OCI-LY3 (cell line): ENCODE measurements around the gene CTDP1.
"Not testable (repeated sequence)": the region's sequence is repeated elsewhere in the genome, so short reads cannot be mapped to it uniquely, and the experiment has no call there.

ENCODE experiments used
- H2AFZ ChIP-seq: fragments of 200-600, 300-600 bp; shearing (Covaris generic); 2 replicates; pipeline ENCODE4 v1.6.0; 2014; ENCODE audit warnings: antibody characterized with exemption, low read depth, low read length
- H3K27ac ChIP-seq: fragments of 200-600, 300-600 bp; sonication (generic); 2 replicates; pipeline ENCODE4 v1.5.1; 2014; ENCODE audit warnings: mild to moderate bottlenecking, low read length, moderate library complexity, mixed read lengths
- H3K27me3 ChIP-seq: fragments of 200-600, 300-600 bp; sonication (generic); 2 replicates; pipeline ENCODE4 v1.6.1; 2014; ENCODE audit warnings: low read depth, low read length, mixed read lengths
- H3K36me3 ChIP-seq: fragments of 200-600, 300-600 bp; sonication (generic); replicated peaks from 2 replicates; pipeline ENCODE3; 2014; ENCODE audit warnings: low read depth, low read length, mixed read lengths
- H3K4me1 ChIP-seq: fragments of 300-600, 200-600 bp; sonication (generic); 2 replicates; pipeline ENCODE4 v1.6.1; 2014; ENCODE audit warnings: low read length, mixed read lengths
- H3K4me2 ChIP-seq: fragments of 200-600, 300-600 bp; sonication (generic); 2 replicates; pipeline ENCODE4 v1.6.1; 2014; ENCODE audit warnings: low read length, mixed read lengths
- H3K4me3 ChIP-seq: fragments of 300-600, 200-600 bp; sonication (generic); 2 replicates; pipeline ENCODE4 v1.5.1; 2014; ENCODE audit warnings: antibody characterized with exemption, mild to moderate bottlenecking, low read length, moderate library complexity
- H3K79me2 ChIP-seq: fragments of 300-600, 200-600 bp; shearing (Covaris generic); 2 replicates; pipeline ENCODE4 v1.6.1; 2014; ENCODE audit warnings: mild to moderate bottlenecking, low read length, mixed read lengths
- H3K9ac ChIP-seq: fragments of 300-600, 200-600 bp; shearing (Covaris generic); 2 replicates; pipeline ENCODE4 v1.6.0; 2014; ENCODE audit warnings: mild to moderate bottlenecking, low read length, moderate library complexity
- H3K9me3 ChIP-seq: fragments of 200-600, 300-600 bp; shearing (Covaris generic); 2 replicates; pipeline ENCODE4 v1.6.1; 2014; ENCODE audit warnings: low read length, mixed read lengths; ENCODE audit not compliant: insufficient read depth
- H4K20me1 ChIP-seq: fragments of 200-600, 300-600 bp; sonication (generic); 2 replicates; pipeline ENCODE4 v1.6.1; 2016; ENCODE audit warnings: low read length, mixed read lengths; ENCODE audit not compliant: insufficient read depth
- CTCF ChIP-seq: fragments of 200-600, 300-600 bp; sonication (generic); IDR thresholded peaks from 2 replicates; pipeline ENCODE4 v1.5.1; 2014; ENCODE audit warnings: antibody characterized with exemption, low read length, low read depth
- EZH2phosphoT487 ChIP-seq: fragments of 200-600 bp; shearing (Covaris generic); IDR thresholded peaks from 2 replicates; pipeline ENCODE4 v1.6.1; 2018; ENCODE audit warnings: antibody characterized with exemption, mixed run types, low read depth

CTDP1 gene

GRCh38 chr18:79730804-79731203 lies 51.2 kb downstream of the CTDP1 start:
- Histone ChIP-seq H3K27me3 (no peaks in the 10 kb centered on the region), H3K27ac (no peak overlapping the region), H3K4me3 (no peak overlapping the region), H3K4me1 (no peaks in the 10 kb centered on the region), H3K4me2 (no peak overlapping the region), H3K79me2 (peaks cover 20% of the 10 kb centered on the region), H3K9ac (no peak overlapping the region), H2AFZ (no peak overlapping the region), H4K20me1 (no peaks in the 10 kb centered on the region), H3K9me3 (peaks cover 8% of the 10 kb centered on the region; the same call in 1 of the 2 replicates), H3K36me3 (peaks cover 64% of the 10 kb centered on the region)
- TF ChIP-seq EZH2phosphoT487 (no peak), CTCF (no peak)

DNA sequence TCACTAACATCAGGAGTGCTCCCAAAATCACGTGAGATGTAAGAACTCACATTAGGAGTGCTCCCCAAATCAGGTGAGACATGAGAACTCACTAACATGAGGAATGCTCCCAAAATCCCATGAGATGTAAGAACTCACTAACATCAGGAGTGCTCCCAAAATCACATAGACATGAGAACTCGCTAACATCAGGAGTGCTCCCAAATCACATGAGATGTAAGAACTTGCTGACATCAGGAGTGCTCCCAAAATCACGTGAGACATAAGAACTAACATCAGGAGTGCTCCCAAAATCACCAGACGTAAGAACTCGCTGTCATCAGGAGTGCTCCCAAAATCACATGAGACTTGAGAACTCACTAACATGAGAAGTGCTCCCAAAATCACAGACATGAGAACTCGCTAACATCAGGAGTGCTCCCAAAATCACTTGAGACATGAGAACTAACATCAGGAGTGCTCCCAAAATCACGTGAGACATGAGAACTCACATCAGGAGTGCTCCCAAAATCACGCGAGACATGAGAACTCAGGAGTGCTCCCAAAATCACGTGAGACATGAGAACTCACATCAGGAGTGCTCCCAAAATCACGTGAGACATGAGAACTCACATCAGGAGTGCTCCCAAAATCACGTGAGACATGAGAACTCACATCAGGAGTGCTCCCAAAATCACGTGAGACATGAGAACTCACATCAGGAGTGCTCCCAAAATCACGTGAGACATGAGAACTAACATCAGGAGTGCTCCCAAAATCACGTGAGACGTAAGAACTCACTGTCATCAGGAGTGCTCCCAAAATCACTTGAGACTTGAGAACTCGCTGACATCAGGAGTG lies 52.5 kb downstream of the CTDP1 start:
- H3K9ac ChIP-seq, H3K4me3 ChIP-seq, H3K4me1 ChIP-seq, H3K4me2 ChIP-seq, H2AFZ ChIP-seq, H3K27me3 ChIP-seq, H3K79me2 ChIP-seq, H3K27ac ChIP-seq, H3K9me3 ChIP-seq, H4K20me1 ChIP-seq: not testable (repeated sequence)
- H3K36me3 ChIP-seq: peaks cover 70% of the 10 kb centered on the region

DNA sequence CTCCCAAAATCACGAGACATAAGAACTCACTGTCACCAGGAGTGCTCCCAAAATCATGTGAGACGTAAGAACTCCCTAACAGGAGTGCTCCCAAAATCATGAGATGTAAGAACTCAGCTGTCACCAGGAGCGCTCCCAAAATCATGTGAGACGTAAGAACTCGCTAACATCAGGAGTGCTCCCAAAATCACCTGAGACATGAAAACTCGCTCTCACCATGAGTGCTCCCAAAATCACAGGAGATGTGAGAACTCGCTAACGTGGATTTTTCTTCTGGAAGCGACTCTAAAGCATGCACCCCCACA lies 53.1 kb downstream of the CTDP1 start:
- H3K4me3 ChIP-seq: no peak overlapping the region
- H3K9me3 ChIP-seq: peaks cover 8% of the 10 kb centered on the region; the same call in 1 of the 2 replicates
- no peak overlapping the region for H3K9ac ChIP-seq
- no peak overlapping the region for H3K4me2 ChIP-seq
- H3K27ac ChIP-seq: no peak overlapping the region
- H2AFZ ChIP-seq: no peak overlapping the region
- H4K20me1 ChIP-seq: no peaks in the 10 kb centered on the region
- H3K79me2 ChIP-seq: 0 out of 2 replicates have a peak, but pooled peaks cover under 1% of the 10 kb centered on the region
- H3K36me3 ChIP-seq: peaks cover 66% of the 10 kb centered on the region
- no peaks in the 10 kb centered on the region for H3K4me1 ChIP-seq
- no peaks in the 10 kb centered on the region for H3K27me3 ChIP-seq
- TF ChIP-seq EZH2phosphoT487: no peak
- TF ChIP-seq CTCF: no peak

- Histone ChIP-seq H3K9me3 (peaks cover 8% of the 10 kb centered on the region; the same call in 1 of the 2 replicates), H2AFZ (no peak overlapping the region), H3K4me1 (no peaks in the 10 kb centered on the region), H4K20me1 (no peaks in the 10 kb centered on the region), H3K79me2 (no peaks in the 10 kb centered on the region), H3K27ac (no peak overlapping the region), H3K9ac (no peak overlapping the region), H3K36me3 (peaks cover 65% of the 10 kb centered on the region), H3K4me2 (no peak overlapping the region), H3K27me3 (no peaks in the 10 kb centered on the region), H3K4me3 (no peak overlapping the region)
- TF ChIP-seq CTCF (no peak), EZH2phosphoT487 (no peak)
Measured at GRCh38 chr18:79733135-79733701, 53.6 kb downstream of the CTDP1 start.
